DND-41 (cell line): ENCODE data around the gene CHRNA9.

ENCODE experiments used
- ATAC-seq: fragments of 200-7000 bp; cut with Tn5 transposase; 3 replicates; pipeline ENCODE4 v1.9.1; 2021; ENCODE audit warnings: low read depth; ENCODE audit not compliant: insufficient read depth
- DNase-seq: peaks from one replicate; pipeline ENCODE4 v3.0.0-alpha.2; 2020
- H2AFZ ChIP-seq: 2 replicates; pipeline ENCODE4 v1.6.0; 2012; ENCODE audit warnings: low read depth, low read length
- H3K27ac ChIP-seq: 2 replicates; pipeline ENCODE4 v1.5.1; 2012; ENCODE audit warnings: low read length, inconsistent platforms
- H3K27me3 ChIP-seq: fragments of 200-600 bp; sonication (generic); 2 replicates; pipeline ENCODE4 v1.6.0; 2012; ENCODE audit warnings: low read length, mild to moderate bottlenecking, inconsistent platforms; ENCODE audit not compliant: insufficient read depth, poor library complexity
- H3K36me3 ChIP-seq: 2 replicates; pipeline ENCODE4 v1.5.1; 2012; ENCODE audit warnings: low read length, inconsistent platforms; ENCODE audit not compliant: insufficient read depth
- H3K4me1 ChIP-seq: 2 replicates; pipeline ENCODE4 v1.5.1; 2012; ENCODE audit warnings: mild to moderate bottlenecking, low read length; ENCODE audit not compliant: insufficient read depth
- H3K4me2 ChIP-seq: 2 replicates; pipeline ENCODE4 v1.6.0; 2012; ENCODE audit warnings: mild to moderate bottlenecking, moderate library complexity, low read length, inconsistent platforms; ENCODE audit not compliant: insufficient read depth
- H3K4me3 ChIP-seq, 2 experiments: fragments of 200-600 bp in 1 of 2; shearing (Covaris generic) in 1 of 2; 2 replicates each; pipeline ENCODE4 v1.5.1; 2012 to 2016; ENCODE audit warnings: inconsistent platforms in 2 of 2, low read length in 2 of 2, mild to moderate bottlenecking in 2 of 2, low read depth in 1 of 2, moderate library complexity in 1 of 2
- H3K79me2 ChIP-seq: 2 replicates; pipeline ENCODE4 v1.6.0; 2012; ENCODE audit warnings: low read length, inconsistent platforms; ENCODE audit not compliant: insufficient read depth
- H3K9ac ChIP-seq: 2 replicates; pipeline ENCODE4 v1.6.0; 2012; ENCODE audit warnings: low read depth, mild to moderate bottlenecking, inconsistent platforms, low read length, moderate library complexity
- H3K9me3 ChIP-seq: 2 replicates; pipeline ENCODE4 v1.5.1; 2012; ENCODE audit warnings: low read length, moderate library complexity, mild to moderate bottlenecking, inconsistent platforms; ENCODE audit not compliant: insufficient read depth, severe bottlenecking
- H4K20me1 ChIP-seq: 2 replicates; pipeline ENCODE4 v1.6.0; 2012; ENCODE audit warnings: low read length; ENCODE audit not compliant: insufficient read depth
- CTCF ChIP-seq: IDR thresholded peaks from 2 replicates; pipeline ENCODE4 v1.5.1; 2012; ENCODE audit warnings: borderline replicate concordance, low read length, moderate library complexity, mild to moderate bottlenecking; ENCODE audit not compliant: poor library complexity, severe bottlenecking; ENCODE audit errors: extremely low read depth
- EZH2 ChIP-seq: IDR thresholded peaks from 3 replicates; pipeline ENCODE4 v1.6.1; 2012; ENCODE audit warnings: borderline replicate concordance, low read depth, mild to moderate bottlenecking, moderate library complexity, low read length, inconsistent platforms; ENCODE audit not compliant: severe bottlenecking

CHRNA9 gene

GRCh38 chr4:40401631-40402030 is 66.5 kb downstream of the CHRNA9 start:
- no peak for ATAC-seq

GRCh38 chr4:40402556-40402955 is 67.4 kb downstream of the CHRNA9 start:
- no peak overlapping the region for H3K9ac ChIP-seq
- H3K27ac ChIP-seq: no peak overlapping the region
- H3K27me3 ChIP-seq: no peaks in the 10 kb centered on the region
- H3K4me1 ChIP-seq: no peaks in the 10 kb centered on the region
- peaks cover 9% of the 10 kb centered on the region for H3K9me3 ChIP-seq
- no peak overlapping the region for H3K4me2 ChIP-seq
- ATAC-seq: no peak
- no peaks in the 10 kb centered on the region for H3K79me2 ChIP-seq
- DNase-seq: no peak
- H3K36me3 ChIP-seq: no peaks in the 10 kb centered on the region
- H4K20me1 ChIP-seq: no peaks in the 10 kb centered on the region
- TF ChIP-seq CTCF (no peak), EZH2 (no peak)
- H2AFZ ChIP-seq: no peak overlapping the region
- H3K4me3 ChIP-seq: no peak overlapping the region

More at GRCh38 chr4:40401631-40402030, 66.5 kb downstream of the CHRNA9 start:
- no peak for DNase-seq
- H3K4me1 ChIP-seq: no peaks in the 10 kb centered on the region
- TF ChIP-seq CTCF: no peak
- TF ChIP-seq EZH2: no peak
- peaks cover 2% of the 10 kb centered on the region for H3K9me3 ChIP-seq
- H3K27me3 ChIP-seq: no peaks in the 10 kb centered on the region
- H3K79me2 ChIP-seq: no peaks in the 10 kb centered on the region
- no peak overlapping the region for H3K4me3 ChIP-seq
- no peaks in the 10 kb centered on the region for H4K20me1 ChIP-seq
- H3K36me3 ChIP-seq: no peaks in the 10 kb centered on the region
- H3K27ac ChIP-seq: no peak overlapping the region
- H3K4me2 ChIP-seq: no peak overlapping the region
- no peak overlapping the region for H2AFZ ChIP-seq
- no peak overlapping the region for H3K9ac ChIP-seq

- Histone ChIP-seq H3K27me3 (no peaks in the 10 kb centered on the region), H3K27ac (no peak overlapping the region), H3K36me3 (no peaks in the 10 kb centered on the region), H3K4me2 (no peak overlapping the region), H2AFZ (no peak overlapping the region), H3K9ac (no peak overlapping the region), H3K79me2 (no peaks in the 10 kb centered on the region), H4K20me1 (no peaks in the 10 kb centered on the region), H3K9me3 (peaks cover 9% of the 10 kb centered on the region), H3K4me3 (no peak overlapping the region), H3K4me1 (no peaks in the 10 kb centered on the region)
- DNase-seq: no peak
- TF ChIP-seq EZH2 (no peak), CTCF (no peak)
- no peak for ATAC-seq
These were observed 67.9 kb downstream of the CHRNA9 start for GRCh38 chr4:40403081-40403480.
